Activated gamma-delta T cell (primary cell): ENCODE results near the gene TPO.
"Not testable (repeated sequence)": the region's sequence is repeated elsewhere in the genome, so short reads cannot be mapped to it uniquely, and the experiment has no call there.

Experiments used
- DNase-seq: peaks from one replicate; lab custom pipeline; 2025; lab: John Stamatoyannopoulos, UW

Gene TPO

DNA sequence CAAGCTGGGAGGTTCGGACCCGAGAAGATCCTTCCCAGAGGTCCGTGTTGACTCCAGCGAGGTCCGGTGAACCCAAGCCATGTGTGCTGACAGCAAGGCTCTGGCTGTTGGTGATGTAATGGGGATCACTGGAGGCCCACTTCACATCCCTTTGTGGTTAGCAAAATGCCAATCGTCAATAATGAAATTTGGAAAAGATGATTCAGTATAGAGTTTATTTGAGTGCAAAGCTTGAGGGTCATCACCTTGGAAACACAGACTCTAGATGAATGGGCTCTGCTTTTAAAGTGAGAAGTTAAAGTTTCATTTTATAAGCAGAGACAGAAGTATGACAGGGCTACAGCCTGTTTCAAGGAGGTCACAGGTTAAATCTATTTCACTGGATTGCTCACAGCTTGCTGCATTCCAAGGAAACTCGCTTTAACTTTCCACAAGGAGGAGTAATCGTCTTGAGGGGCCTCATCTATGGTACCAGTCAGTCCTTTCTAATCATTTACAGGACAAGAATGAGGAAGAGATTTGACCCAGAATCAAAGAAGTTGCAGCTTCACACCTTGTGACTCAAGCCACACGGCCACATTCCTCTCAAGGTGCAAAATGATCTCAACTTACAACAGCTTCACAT, 140.5 kb downstream of the TPO start:
- no peak for DNase-seq

DNA sequence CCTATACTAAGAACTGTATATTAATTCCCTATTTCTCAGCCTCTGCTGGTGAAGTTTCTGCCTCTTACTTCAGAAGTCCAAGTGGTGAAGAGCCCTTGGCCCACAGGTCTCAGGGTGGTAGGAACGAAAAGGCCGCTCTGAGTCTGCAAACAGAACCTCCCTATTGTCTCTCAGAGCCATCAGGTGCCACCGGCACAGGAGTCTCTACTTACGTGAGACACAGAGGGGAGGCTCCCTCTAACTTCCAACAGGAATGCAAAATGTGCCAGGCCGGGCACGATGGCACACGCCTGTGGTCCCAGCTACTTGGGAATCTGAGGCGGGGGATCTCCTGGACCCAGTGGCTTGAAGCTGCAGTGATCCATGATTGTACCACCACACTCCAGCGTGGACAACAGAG, 143.0 kb downstream of the TPO start:
- DNase-seq, result no peak

DNA sequence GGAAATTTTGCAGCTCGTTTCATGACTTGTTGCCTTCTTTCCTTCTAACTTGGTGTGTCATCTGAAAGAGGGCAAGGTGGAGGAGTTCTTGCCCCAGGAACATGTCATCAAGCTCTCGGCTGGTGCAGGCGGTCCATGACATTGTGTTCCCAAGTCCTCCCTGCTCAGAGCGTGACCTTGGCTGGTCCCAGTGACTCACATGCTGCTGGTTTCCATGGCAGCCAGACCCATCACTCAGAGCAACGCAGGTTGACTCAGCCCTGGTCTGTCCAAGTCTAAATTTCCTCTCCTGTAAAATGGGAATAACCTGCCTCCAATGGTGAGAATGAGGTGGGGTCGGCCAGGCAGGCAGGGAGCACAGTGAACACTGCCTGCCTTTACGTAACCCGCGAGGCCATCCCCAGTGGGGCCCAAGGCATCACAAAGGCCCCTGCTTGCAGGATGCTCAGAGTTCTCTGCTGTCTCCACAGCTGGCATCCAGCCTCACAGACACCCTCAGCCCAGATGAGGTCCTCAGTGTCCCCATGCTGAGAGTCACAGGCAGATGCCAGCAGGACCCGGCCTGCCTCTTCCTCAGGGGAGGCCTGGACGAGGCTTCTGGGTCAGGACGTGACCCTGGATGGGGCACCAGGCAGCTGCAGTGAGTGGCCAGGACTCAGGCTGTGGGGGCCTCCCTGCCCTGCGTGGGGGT, 143.7 kb downstream of the TPO start:
- no peak for DNase-seq

DNA sequence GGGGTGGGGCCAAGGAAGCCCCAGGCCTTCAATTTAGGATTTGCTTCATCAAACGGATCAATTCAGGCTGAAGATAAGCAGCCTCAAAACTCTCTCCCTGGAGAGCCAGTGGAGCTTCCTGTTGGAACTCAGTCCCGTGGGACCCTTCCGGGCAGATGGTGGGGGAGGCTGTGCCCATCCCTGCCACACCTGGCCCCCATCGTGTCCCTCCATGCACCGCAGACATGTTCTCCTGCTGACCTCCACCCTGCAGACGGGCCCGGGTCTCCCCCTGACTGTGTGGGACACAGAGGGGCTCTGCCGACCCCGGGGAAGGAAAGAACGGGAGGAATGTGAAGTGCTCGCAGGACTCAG, 144.2 kb downstream of the TPO start:
- no peak for DNase-seq

DNA sequence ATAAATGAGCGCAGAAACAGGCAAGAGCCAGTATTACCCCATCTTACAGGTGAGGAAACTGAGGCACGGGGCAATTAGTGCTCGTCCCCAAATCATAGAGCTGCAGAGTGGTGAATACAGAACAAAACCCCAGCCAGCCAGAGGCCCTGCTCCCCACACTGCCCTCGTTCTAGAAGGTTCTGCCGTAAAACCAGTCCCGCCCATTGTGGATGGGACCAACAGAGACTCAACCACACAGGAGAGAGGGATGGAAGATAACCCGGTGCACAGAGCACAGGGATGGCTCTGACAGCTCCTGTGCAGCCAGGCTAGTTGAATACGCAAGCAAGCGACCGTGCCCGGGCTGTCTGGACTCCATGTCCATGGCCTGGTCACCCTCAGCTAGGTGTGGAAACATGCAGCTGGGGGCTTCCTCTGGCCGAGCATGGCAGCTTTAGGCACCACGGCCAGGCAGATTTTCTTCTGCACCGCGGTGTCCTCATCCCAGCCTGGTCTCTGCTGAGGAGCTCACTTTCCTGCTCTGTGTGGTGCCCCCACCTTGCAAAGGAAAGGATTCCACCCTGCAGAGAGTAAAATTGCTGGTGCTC, 146.4 kb downstream of the TPO start:
- no peak for DNase-seq

DNA sequence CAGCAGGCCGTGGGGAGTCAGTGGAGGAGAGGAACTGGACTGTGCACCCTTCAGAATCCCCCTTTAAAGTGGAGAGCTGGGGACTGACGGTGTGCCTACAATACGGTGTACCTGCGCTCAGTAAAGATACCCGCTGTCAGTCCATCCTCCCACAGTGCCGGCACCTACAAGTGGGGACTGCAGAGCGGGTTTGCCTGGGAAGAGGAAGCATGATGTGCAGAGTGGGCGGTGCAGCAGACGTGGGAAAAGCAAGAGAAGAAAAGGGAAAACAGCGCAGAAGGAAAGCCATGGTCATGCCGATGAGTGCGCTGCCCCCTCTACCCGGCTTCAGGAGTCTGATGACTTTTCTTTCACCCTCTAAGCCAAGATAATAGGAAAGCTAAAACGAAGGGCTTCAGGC, 148.0 kb downstream of the TPO start:
- DNase-seq, result no peak

DNA sequence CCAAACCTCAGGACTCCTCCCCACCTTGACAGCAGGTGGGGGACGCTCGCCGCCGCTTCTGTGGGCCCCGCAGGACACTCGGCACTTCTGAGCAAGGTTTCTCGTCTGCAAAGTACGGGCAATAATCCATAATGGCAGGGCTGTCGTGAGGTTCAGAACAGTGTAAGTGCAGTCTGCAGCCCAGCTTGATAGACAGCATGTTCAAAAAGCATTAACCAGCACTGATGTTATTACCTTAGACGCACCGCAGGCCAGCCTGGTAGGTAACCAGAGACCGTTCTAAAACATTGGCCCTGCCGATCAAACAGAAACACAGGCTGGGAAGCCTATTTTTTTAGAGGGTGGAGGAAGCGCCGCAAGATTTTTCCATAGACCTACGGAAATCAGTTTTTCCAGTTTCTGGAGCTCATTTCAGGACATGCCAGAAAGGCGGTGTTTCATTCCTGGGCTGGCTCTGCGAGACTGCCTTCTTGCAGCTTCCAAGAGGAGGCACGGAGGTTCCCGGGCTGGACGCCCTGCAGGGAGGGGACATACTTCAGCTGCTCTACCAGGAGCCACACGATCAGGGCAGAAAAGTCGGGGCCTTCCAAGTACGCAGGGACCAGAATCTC, 148.7 kb downstream of the TPO start:
- DNase-seq, result no peak

DNA sequence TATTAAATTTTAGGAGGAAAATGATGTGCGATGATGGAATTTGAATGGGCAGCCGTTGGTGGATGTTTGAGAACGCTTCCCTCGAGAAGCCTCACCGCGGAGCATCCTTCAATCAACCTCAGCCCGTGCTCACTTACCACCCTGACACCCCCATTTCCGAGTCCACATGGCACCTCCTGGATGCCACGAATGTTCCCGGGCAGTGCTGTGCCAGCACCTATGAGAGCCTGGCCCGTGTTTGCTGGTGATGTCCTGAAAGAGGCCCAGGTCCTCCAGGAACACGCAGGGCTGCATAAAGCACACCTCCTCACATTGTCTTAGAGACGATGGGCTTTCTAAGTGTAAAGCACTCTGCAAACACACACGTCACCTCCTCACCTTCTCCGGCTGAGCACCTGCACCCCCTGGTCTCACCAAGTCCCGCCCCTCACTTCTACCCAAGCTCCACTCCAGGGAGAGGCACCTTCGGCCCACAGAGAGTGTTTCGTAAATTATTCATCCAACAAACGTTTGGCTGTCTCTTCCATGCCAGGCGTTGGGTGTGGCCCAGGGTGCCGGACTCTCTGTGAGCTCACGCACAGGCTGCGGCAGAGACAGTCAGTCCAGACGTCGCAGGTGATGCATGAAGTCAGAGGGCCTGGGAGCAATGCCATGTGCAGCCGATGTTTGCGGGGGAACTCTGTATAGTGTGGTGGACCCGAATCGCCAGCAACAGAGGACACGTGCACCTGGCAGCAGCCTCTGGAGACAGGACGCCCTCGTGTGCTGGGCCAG, 150.0 kb downstream of the TPO start:
- DNase-seq, result no peak

DNA sequence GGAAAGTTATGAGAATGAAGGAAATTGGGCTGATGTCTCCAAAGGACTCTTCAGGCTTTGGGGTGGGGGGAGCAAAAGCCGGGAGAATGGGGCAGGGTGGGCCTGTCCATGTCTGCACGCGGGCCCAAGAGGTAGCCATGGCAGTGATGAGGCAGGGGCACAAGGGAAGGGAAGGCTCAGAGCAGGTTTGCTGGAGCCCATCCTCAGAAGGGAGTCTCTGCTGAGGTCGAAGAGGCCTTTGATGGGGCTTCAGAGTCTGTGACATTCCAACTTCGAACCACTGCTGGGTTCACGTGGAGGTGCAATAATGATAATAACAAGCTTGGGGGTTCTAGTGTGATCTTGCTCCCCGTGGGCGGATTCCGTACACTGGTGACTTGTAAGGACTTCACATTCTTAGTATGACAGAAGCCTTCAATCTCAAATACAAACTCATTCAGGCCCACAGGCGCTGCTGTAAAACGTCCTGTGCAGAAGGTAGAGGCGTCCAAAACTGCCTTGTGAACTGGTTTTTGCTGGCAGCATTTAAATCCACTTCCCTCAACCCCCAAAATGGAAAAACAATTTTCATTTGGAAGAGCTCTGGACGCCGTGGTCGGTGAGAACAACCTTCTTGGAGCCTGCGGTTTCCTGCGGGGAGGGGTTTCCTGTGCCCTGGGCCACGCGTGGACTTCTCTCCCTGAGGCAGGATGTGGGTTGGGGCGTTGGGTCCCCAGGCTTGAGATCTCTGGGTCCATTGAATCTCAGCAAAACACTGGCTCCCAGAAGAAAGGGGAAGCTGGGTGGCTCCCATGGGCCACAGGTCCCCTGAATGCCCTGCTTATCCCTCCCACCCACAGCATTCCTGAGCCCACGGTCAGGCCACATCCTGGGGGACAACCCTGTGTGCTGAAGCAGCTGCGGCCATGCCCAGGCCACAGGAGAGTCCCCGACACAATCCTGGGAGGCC, 151.0 kb downstream of the TPO start:
- DNase-seq, result no peak

DNA sequence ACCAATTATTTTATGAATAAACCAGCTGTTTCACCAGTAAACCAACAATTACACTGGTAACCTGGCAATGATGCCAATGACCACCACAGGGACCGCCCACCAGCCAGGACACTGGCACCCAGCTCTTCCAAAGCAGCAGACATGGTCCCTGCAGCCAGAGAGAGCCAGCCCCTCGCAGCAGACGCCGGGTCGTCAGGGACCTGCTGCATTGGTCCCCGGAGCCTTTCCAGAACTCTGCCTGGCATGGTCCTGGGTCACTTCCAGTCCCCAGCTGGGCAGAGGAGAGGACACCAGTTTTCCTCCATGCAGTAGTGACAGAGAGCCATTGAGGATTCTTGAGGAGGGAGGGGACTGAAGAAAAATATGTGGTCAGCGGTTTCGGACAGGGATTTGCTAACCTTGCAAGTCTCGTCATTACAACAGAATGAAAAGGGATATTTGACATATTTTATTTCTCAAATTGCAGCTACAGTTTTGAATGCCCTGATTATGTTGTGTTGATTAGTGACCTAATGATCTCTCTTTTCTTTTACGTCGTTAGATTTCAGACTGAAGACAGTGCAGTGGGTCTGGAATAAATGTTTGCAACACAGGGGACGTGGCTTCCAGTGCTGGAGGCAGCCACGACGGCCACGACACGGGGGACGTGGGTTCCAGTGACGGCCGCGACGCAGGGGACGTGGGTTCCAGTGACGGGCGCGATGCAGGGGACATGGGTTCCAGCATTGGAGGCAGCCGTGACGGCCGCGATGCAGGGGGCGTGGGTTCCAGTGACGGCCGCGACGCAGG, 154.5 kb downstream of the TPO start:
- no peak for DNase-seq

DNA sequence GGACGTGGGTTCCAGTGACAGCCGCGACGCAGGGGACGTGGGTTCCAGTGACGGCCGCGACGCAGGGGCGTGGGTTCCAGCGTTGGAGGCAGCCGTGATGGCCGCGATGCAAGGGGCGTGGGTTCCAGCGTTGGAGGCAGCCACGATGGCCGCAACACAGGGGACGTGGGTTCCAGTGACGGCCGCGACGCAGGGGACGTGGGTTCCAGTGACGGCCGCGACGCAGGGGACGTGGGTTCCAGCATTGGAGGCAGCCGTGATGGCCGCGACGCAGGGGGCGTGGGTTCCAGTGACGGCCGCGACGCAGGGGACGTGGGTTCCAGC, 155.0 kb downstream of the TPO start:
- DNase-seq, result not testable (repeated sequence)

DNA sequence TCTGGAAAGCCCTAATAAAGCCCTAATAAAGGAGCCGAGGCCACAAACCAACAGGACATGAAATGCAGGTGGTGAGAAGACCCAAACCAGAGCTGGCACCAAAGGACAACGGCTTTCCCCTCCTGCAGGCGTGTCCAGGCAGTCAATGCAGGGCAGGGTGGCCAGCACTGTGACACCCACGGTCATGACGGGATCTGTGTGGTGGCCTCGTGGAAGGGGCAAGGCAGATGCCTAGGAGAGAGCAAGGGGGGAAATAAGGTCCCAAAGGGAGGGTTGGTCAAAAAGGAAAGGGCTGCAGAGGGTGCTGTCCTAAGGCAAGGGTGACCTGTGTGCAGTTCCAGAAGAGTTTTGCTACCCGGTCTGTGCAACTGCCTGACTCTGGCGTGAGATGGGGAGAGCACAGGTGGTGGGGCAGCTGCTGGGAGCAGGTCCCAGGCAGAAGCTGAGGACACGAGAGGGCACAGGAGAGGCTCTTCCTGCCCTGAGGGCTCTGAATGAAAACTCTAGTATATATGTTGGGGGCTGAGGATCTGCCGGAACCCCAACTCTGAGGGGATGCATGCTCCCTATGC, 156.7 kb downstream of the TPO start:
- DNase-seq, result no peak

DNA sequence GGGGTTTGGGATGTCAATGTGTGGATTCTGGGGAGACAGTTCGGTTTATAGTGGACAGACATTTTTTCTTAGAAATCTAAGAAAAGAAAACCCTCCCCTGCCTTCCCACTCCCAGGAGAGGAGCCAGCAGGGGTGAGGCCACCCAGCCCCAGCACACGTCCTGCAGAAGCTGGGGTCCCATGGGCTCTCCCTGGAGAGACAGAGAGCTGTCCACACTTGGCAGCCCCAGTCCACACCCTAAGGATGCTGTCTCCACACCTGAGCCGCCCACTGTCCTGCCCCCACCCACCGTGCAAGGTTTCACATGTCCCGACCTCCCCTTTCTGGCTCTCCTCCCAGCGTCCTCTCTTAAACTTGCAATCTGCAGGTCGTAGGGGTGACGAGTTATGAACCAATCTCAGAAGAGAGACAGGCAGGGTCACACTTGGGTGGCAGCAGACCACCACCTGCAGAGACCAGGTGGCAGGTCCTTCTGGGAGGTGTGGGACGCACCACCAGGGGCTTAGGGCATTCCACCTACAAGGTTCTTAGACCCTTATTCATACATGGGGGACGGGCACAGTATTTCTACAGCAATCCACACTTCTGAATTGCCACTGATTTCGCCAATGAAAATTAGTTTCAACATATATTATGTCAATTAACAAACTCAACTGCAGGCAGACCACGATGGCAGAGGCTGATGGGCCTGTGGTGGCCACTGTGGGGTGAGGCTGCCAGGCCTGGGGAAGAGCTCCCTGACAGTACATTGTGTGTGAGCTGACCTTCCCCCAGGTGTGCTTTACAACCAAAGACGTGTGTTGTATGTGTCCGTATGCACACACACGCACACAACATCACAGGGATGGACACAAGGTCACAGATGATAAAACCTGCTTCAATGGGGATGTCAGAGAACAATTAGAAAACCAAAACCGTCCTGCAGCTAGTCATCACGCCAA, 158.5 kb downstream of the TPO start:
- DNase-seq, result no peak

DNA sequence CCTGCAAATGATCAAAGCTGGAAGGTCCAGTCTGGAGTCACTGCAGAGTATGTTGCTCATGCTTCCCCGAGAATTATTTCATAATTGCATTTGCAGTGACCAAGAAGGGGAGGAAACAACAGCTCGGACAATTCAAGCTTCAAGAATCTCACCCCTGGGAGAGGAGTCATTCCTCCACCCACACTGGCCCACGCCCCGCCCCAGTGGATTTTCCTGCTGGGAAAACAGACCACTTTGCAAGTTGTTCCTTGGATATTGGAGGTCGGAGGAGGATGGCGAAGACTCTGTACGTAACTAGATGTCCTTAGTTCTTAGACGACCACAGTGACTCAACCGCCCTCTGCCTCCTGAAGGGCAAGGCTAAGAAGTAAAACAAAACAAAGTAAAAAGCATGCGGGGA, 159.4 kb downstream of the TPO start:
- DNase-seq, result no peak

DNA sequence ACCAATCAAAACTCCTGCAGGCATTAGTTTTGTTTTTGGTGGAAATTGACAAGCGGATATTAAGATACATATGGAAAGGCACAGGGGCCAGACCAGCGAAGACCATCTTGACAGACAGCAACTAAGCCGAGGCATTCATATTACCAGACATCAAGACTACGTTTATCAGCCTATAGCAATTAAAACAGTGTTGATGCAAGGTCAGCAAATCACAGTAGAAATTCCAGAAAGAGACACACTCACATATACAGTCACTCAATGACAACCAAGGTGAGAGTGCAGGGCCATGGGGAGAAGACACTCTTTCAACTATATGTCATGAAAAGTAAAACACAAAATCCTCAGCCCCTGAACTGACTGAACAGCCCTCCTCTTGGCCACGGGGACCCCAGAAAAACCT, 164.6 kb downstream of the TPO start:
- no peak for DNase-seq

DNA sequence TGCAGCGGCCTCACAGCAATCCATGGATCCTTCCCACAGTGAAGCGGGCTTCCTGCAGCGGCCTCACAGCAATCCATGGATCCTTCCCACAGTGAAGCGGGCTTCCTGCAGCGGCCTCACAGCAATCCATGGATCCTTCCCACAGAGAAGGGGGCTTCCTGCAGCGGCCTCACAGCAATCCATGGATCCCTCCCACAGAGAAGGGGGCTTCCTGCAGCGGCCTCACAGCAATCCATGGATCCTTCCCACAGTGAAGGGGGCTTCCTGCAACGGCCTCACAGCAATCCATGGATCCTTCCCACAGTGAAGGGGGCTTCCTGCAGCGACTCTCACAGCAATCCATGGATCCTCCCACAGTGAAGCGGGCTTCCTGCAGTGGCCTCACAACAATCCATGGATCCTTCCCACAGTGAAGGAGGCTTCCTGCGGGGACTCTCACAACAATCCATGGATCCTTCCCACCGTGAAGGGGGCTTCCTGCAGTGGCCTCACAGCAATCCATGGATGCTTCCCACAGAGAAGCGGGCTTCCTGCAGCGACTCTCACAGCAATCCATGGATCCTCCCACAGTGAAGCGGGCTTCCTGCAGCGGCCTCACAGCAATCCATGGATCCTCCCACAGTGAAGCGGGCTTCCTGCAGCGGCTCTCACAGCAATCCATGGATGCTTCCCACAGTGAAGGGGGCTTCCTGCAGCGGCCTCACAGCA, 168.1 kb downstream of the TPO start:
- DNase-seq, result not testable (repeated sequence)

DNA sequence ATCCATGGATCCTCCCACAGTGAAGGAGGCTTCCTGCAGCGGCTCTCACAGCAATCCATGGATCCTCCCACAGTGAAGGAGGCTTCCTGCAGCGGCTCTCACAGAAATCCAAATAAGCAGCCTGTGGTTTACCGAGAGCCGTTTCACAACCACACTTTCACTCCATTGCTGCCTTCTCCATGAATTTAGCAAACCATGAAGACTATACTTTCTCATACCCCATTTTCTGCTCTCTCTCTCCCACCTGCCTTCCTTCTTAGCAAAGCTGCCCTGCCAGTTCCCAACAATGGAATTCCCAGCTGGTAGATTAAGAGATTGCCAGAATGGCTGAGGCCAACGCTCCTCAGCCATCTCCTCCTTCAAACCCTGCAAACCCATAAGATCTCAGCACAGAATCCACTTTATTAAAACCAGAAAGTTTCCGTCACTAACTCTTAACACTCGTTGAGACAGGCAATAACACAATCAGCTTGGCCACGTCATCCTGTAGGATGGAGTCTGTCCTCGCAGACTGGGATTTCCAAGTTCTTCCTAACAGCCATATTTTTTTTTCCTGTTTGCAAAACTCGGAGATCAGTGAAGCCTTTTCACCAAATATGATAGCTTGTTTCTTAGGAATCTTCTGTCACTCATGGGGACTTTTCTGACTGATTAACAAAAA, 168.8 kb downstream of the TPO start:
- DNase-seq, result no peak

DNA sequence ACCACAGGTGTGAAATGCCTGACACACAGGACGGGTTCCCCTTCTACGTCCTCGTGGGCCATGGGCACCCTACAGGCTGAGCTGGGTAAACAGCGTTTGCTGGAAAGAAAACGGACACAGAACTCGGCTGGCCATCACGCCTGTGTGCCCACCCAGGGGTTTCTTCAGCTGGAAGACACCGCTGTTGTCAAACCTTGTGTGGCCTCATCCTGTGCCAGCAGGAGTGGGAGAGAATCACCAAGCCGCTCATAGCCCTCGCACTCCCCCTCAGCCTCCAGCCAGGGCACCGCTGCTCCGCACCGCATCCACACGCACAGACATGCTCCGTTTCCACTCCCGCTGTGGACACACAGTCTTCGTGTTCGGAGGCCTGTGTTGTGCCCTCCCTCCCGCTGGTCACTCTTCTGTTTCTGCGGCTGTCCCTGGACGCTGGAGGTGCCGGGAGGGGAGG, 169.7 kb downstream of the TPO start:
- no peak for DNase-seq
